HEK293 (cell line): ENCODE data around the gene SFXN3.

Experiments used
- CTCF ChIA-PET: fragments of 350-600 bp; formaldehyde crosslinking; extraction: SDS; loops from one replicate; lab custom pipeline; 2021; ENCODE audit warnings: antibody characterized with exemption; lab: Yijun Ruan, JAX
- POLR2A ChIA-PET: fragments of 300-600 bp; formaldehyde crosslinking; extraction: SDS; loops from one replicate; lab custom pipeline; 2020; ENCODE audit warnings: antibody characterized with exemption, inconsistent platforms; lab: Yijun Ruan, JAX
- H3K27ac ChIP-seq: fragments of 200-500 bp; sonication (Bioruptor generic); 2 replicates; pipeline ENCODE4 v1.5.1; 2014; ENCODE audit warnings: low read depth, low read length, control low read depth, inconsistent platforms; ENCODE audit errors: extremely low read depth
- H3K36me3 ChIP-seq, 2 experiments: fragments of 200-500 bp in 1 of 2; sonication (Bioruptor generic) in 1 of 2; 1 replicate in 1 of 2; 2 replicates in 1 of 2; pipeline ENCODE4 v1.5.1; 2014 to 2017; ENCODE audit warnings: inconsistent platforms in 2 of 2, low read length in 2 of 2; ENCODE audit not compliant: control insufficient read depth in 2 of 2, insufficient read depth in 1 of 2
- H3K4me1 ChIP-seq: fragments of 200-500 bp; sonication (Bioruptor generic); 2 replicates; pipeline ENCODE4 v1.5.1; 2014; ENCODE audit warnings: mild to moderate bottlenecking, low read length, inconsistent platforms; ENCODE audit not compliant: control insufficient read depth, insufficient read depth
- H3K4me3 ChIP-seq: 2 replicates; pipeline ENCODE4 v1.5.1; 2011; ENCODE audit warnings: low read depth, mild to moderate bottlenecking, control low read depth, low read length, moderate library complexity
- H3K9me3 ChIP-seq: fragments of 200-500 bp; sonication (Bioruptor generic); 2 replicates; pipeline ENCODE4 v1.5.1; 2014; ENCODE audit warnings: low read depth, low read length, inconsistent platforms; ENCODE audit not compliant: control insufficient read depth, insufficient read depth
- AEBP2 ChIP-seq: fragments of 450-650 bp; formaldehyde crosslinking; IDR thresholded peaks from 2 replicates; pipeline ENCODE4 v1.5.1; 2016; ENCODE audit warnings: missing biosample characterization, missing genetic modification characterization, borderline replicate concordance
- EGR2 ChIP-seq: fragments of 450-650 bp; formaldehyde crosslinking; IDR thresholded peaks from 2 replicates; pipeline ENCODE4 v1.5.1; 2016; ENCODE audit warnings: low read depth, missing biosample characterization, missing genetic modification characterization
- GLI2 ChIP-seq: fragments of 450-650 bp; formaldehyde crosslinking; IDR thresholded peaks from 2 replicates; pipeline ENCODE4; 2017; ENCODE audit warnings: missing biosample characterization, missing genetic modification characterization, low read depth, borderline replicate concordance
- KLF1 ChIP-seq: fragments of 450-650 bp; formaldehyde crosslinking; IDR thresholded peaks from 2 replicates; pipeline ENCODE4 v1.5.1; 2016; ENCODE audit warnings: missing biosample characterization, missing genetic modification characterization
- MYNN ChIP-seq: fragments of 450-650 bp; formaldehyde crosslinking; IDR thresholded peaks from 2 replicates; pipeline ENCODE4 v1.5.1; 2016; ENCODE audit warnings: missing biosample characterization, missing genetic modification characterization, borderline replicate concordance
- PATZ1 ChIP-seq: fragments of 450-650 bp; formaldehyde crosslinking; IDR thresholded peaks from 2 replicates; pipeline ENCODE4 v1.5.1; 2016; ENCODE audit warnings: missing biosample characterization, missing genetic modification characterization
- SP7 ChIP-seq: fragments of 450-650 bp; formaldehyde crosslinking; IDR thresholded peaks from 2 replicates; pipeline ENCODE4 v1.5.1; 2016; ENCODE audit warnings: missing biosample characterization, missing genetic modification characterization
- WT1 ChIP-seq: fragments of 450-650 bp; formaldehyde crosslinking; IDR thresholded peaks from 2 replicates; pipeline ENCODE4 v1.5.1; 2016; ENCODE audit warnings: missing biosample characterization, missing genetic modification characterization
- ZBTB26 ChIP-seq: fragments of 450-650 bp; formaldehyde crosslinking; optimal IDR thresholded peaks from 2 replicates; pipeline ENCODE3; 2016; ENCODE audit warnings: missing biosample characterization, mild to moderate bottlenecking, missing genetic modification characterization
- ZBTB8A ChIP-seq: fragments of 450-650 bp; formaldehyde crosslinking; IDR thresholded peaks from 2 replicates; pipeline ENCODE4 v1.5.1; 2016; ENCODE audit warnings: missing biosample characterization, missing genetic modification characterization
- ZFHX2 ChIP-seq: fragments of 450-650 bp; formaldehyde crosslinking; conservative IDR thresholded peaks from 2 replicates; pipeline ENCODE4 v1.5.1; 2016; ENCODE audit warnings: missing biosample characterization, missing genetic modification characterization
- ZFP3 ChIP-seq: fragments of 450-650 bp; formaldehyde crosslinking; IDR thresholded peaks from 2 replicates; pipeline ENCODE4 v1.5.1; 2016; ENCODE audit warnings: low read depth, missing biosample characterization, missing genetic modification characterization
- ZFP41 ChIP-seq: fragments of 450-650 bp; formaldehyde crosslinking; IDR thresholded peaks from 2 replicates; pipeline ENCODE4 v1.5.1; 2016; ENCODE audit warnings: missing biosample characterization, missing genetic modification characterization, borderline replicate concordance
- ZNF121 ChIP-seq: fragments of 450-650 bp; formaldehyde crosslinking; IDR thresholded peaks from 2 replicates; pipeline ENCODE4 v1.5.1; 2016; ENCODE audit warnings: missing biosample characterization, missing genetic modification characterization
- ZNF169 ChIP-seq: fragments of 450-650 bp; formaldehyde crosslinking; IDR thresholded peaks from 2 replicates; pipeline ENCODE4 v1.5.1; 2016; ENCODE audit warnings: missing biosample characterization, missing genetic modification characterization
- ZNF214 ChIP-seq: fragments of 450-650 bp; formaldehyde crosslinking; IDR thresholded peaks from 2 replicates; pipeline ENCODE4 v1.5.1; 2017; ENCODE audit warnings: missing biosample characterization, mild to moderate bottlenecking, missing genetic modification characterization, borderline replicate concordance
- ZNF221 ChIP-seq: fragments of 450-650 bp; formaldehyde crosslinking; IDR thresholded peaks from 2 replicates; pipeline ENCODE4 v1.5.1; 2017; ENCODE audit warnings: missing biosample characterization, missing genetic modification characterization, borderline replicate concordance
- ZNF24 ChIP-seq: fragments of 450-650 bp; formaldehyde crosslinking; IDR thresholded peaks from 2 replicates; pipeline ENCODE4 v1.5.1; 2016; ENCODE audit warnings: missing biosample characterization, missing genetic modification characterization
- ZNF248 ChIP-seq: fragments of 450-650 bp; formaldehyde crosslinking; IDR thresholded peaks from 2 replicates; pipeline ENCODE4 v1.5.1; 2017; ENCODE audit warnings: missing biosample characterization, missing genetic modification characterization
- ZNF302 ChIP-seq: fragments of 450-650 bp; formaldehyde crosslinking; IDR thresholded peaks from 2 replicates; pipeline ENCODE4 v1.5.1; 2016; ENCODE audit warnings: missing biosample characterization, missing genetic modification characterization, low read depth
- ZNF48 ChIP-seq: fragments of 450-650 bp; formaldehyde crosslinking; IDR thresholded peaks from 2 replicates; pipeline ENCODE4 v1.5.1; 2016; ENCODE audit warnings: missing biosample characterization, missing genetic modification characterization
- ZNF561 ChIP-seq: fragments of 450-650 bp; IDR thresholded peaks from 2 replicates; pipeline ENCODE4 v1.5.1; 2018; ENCODE audit warnings: missing biosample characterization, missing genetic modification characterization, borderline replicate concordance
- ZNF658 ChIP-seq: fragments of 450-650 bp; formaldehyde crosslinking; IDR thresholded peaks from 2 replicates; pipeline ENCODE4; 2016; ENCODE audit warnings: missing biosample characterization, missing genetic modification characterization
- ZNF704 ChIP-seq: fragments of 450-650 bp; formaldehyde crosslinking; IDR thresholded peaks from 2 replicates; pipeline ENCODE4 v1.5.1; 2016; ENCODE audit warnings: missing biosample characterization, missing genetic modification characterization
- ZNF792 ChIP-seq: fragments of 450-650 bp; formaldehyde crosslinking; IDR thresholded peaks from 2 replicates; pipeline ENCODE4 v1.5.1; 2016; ENCODE audit warnings: missing biosample characterization, missing genetic modification characterization
- ZNF843 ChIP-seq: fragments of 450-650 bp; formaldehyde crosslinking; IDR thresholded peaks from 2 replicates; pipeline ENCODE4 v1.5.1; 2016; ENCODE audit warnings: missing biosample characterization, missing genetic modification characterization
- ZSCAN18 ChIP-seq: fragments of 450-650 bp; formaldehyde crosslinking; IDR thresholded peaks from 2 replicates; pipeline ENCODE4 v1.5.1; 2016; ENCODE audit warnings: missing biosample characterization, missing genetic modification characterization
- ZXDB ChIP-seq: fragments of 450-650 bp; formaldehyde crosslinking; IDR thresholded peaks from 2 replicates; pipeline ENCODE4 v1.5.1; 2016; ENCODE audit warnings: missing biosample characterization, missing genetic modification characterization

SFXN3 gene

GRCh38 chr10:101040851-101041250 is 9.8 kb downstream of the SFXN3 start:
- H3K9me3 ChIP-seq, result no peaks in the 10 kb centered on the region
- peaks cover 0 to 16% of the 10 kb centered on the region in 2 experiments; a peak in 1 of 3 replicates for H3K36me3 ChIP-seq
- TF ChIP-seq ZBTB8A (tag by site-specific recombination), result no peak
- TF ChIP-seq ZFHX2 (tag by site-specific recombination), result 0 out of 2 replicates have a peak, but pooled peaks have one; percentile 12
- H3K4me1 ChIP-seq, result peaks cover 3% of the 10 kb centered on the region; the same call in 1 of the 2 replicates
- ChIA-PET CTCF (interaction anchor here (0.7 to 10.1 kb wide), 21 partner anchors 11 to 580 kb away, joined by 3 to 112 read pairs (median 7); partner anchors contain the start of genes KAZALD1, PDZD7 and SFXN3), POLR2A (interaction anchor here (0.5 to 3.4 kb wide), 7 partner anchors 9 to 1074 kb away, joined by 3 to 32 read pairs (median 8); partner anchors contain the start of genes KAZALD1, LZTS2, PDZD7 and SFXN3)
- no peak overlapping the region for H3K4me3 ChIP-seq
- H3K27ac ChIP-seq, result no peak overlapping the region

- Histone ChIP-seq H3K27ac (no peak overlapping the region), H3K36me3 (peaks cover 0 to 12% of the 10 kb centered on the region in 2 experiments; a peak in 1 of 3 replicates), H3K9me3 (no peaks in the 10 kb centered on the region), H3K4me1 (peaks cover 3% of the 10 kb centered on the region; the same call in 1 of the 2 replicates), H3K4me3 (no peak overlapping the region)
- ChIA-PET POLR2A (interaction anchor here (0.6 to 3.4 kb wide), 7 partner anchors 10 to 151 kb away, joined by 3 to 32 read pairs (median 8); partner anchors contain the start of genes KAZALD1, LZTS2, PDZD7 and SFXN3), CTCF (interaction anchor here (0.5 to 10.1 kb wide), 30 partner anchors 8 to 580 kb away, joined by 3 to 112 read pairs (median 4); partner anchors contain the start of genes KAZALD1, PDZD7 and SFXN3)
- TF ChIP-seq ZNF704 (tag by site-specific recombination) (no peak), ZNF24 (tag by site-specific recombination) (no peak), ZFP3 (no peak), ZNF214 (tag by site-specific recombination) (no peak), ZXDB (tag by site-specific recombination) (0 out of 2 replicates have a peak, but pooled peaks have one; percentile 41), GLI2 (tag by site-specific recombination) (no peak), ZSCAN18 (tag by site-specific recombination) (no peak), KLF1 (tag by site-specific recombination) (no peak), ZNF48 (tag by site-specific recombination) (no peak), MYNN (no peak), EGR2 (tag by site-specific recombination) (no peak), ZFP41 (tag by site-specific recombination) (no peak), ZNF302 (tag by site-specific recombination) (no peak), AEBP2 (tag by site-specific recombination) (no peak), ZNF561 (tag by site-specific recombination) (0 out of 2 replicates have a peak, but pooled peaks have one; percentile 20), SP7 (no peak), ZNF121 (tag by site-specific recombination) (no peak), ZNF658 (tag by site-specific recombination) (no peak), PATZ1 (tag by site-specific recombination) (peak; percentile 69), ZNF248 (tag by site-specific recombination) (no peak), ZNF843 (tag by site-specific recombination) (no peak), ZNF221 (no peak), ZNF169 (tag by site-specific recombination) (no peak), ZNF792 (no peak), WT1 (tag by site-specific recombination) (no peak), ZBTB26 (no peak)
Observed at GRCh38 chr10:101041252-101041761, 10.3 kb downstream of the SFXN3 start.
